DMS53 treated with DMSO at 0.1 percent for 48 hours (cell line): ENCODE measurements around the gene PXMP4.
A peak's percentile ranks its signal among the peaks of the same experiment; 100 is the strongest.

Experiments
- DNase-seq: peaks from one replicate; lab custom pipeline; 2025; ENCODE audit not compliant: unreplicated experiment; lab: John Stamatoyannopoulos, UW

Gene PXMP4

GRCh38 chr20:33656783-33657703 is 63.1 kb downstream of the PXMP4 start:
- DNase-seq: no peak

- DNase-seq: no peak
Measured at GRCh38 chr20:33656010-33656782, 63.9 kb downstream of the PXMP4 start.

GRCh38 chr20:33655164-33655563 is 64.9 kb downstream of the PXMP4 start:
- no peak for DNase-seq

- no peak for DNase-seq
Measured at GRCh38 chr20:33654680-33655161, 65.4 kb downstream of the PXMP4 start.

GRCh38 chr20:33653900-33654596 is 66.1 kb downstream of the PXMP4 start:
- peak; percentile 98 for DNase-seq

GRCh38 chr20:33653218-33653899 is 66.8 kb downstream of the PXMP4 start:
- DNase-seq: peak; percentile 88
